ENCODE measurements around the gene DRD5.

DNA sequence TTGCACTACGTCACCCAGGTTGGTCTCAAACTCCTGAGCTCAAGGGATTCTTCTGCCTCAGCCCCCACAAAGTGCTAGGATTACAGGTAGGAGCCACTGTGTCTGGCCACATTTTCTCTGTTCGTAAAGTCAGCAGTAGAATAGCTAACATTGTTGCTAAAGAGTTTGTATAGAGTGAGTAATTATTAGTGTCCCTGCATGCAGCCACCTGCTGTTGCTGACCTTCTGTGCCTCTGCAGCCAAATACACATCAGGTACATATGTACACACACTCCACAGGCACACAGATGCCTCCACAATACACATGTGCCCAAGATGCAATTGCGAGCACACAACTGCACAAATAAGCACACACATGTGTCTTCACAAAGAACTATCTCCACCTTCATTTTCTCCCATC, 10.9 kb downstream of the DRD5 start:
- TF ChIP-seq, protein P1, sequence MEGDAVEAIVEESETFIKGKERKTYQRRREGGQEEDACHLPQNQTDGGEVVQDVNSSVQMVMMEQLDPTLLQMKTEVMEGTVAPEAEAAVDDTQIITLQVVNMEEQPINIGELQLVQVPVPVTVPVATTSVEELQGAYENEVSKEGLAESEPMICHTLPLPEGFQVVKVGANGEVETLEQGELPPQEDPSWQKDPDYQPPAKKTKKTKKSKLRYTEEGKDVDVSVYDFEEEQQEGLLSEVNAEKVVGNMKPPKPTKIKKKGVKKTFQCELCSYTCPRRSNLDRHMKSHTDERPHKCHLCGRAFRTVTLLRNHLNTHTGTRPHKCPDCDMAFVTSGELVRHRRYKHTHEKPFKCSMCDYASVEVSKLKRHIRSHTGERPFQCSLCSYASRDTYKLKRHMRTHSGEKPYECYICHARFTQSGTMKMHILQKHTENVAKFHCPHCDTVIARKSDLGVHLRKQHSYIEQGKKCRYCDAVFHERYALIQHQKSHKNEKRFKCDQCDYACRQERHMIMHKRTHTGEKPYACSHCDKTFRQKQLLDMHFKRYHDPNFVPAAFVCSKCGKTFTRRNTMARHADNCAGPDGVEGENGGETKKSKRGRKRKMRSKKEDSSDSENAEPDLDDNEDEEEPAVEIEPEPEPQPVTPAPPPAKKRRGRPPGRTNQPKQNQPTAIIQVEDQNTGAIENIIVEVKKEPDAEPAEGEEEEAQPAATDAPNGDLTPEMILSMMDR (IDR thresholded peaks at IDR 0.05; ENCODE audit: low read length), result no peak
- TF ChIP-seq EZH2 (IDR thresholded peaks at IDR 0.05; ENCODE audit: borderline replicate concordance, low read length), result no peak

Measured in OCI-LY1 (cell line).